SK-N-SH (cell line): ENCODE measurements around the gene PSME4.

ENCODE experiments used
- EP300 ChIP-seq, 2 experiments: IDR thresholded peaks; 2 replicates each; pipeline versions ENCODE4 v1.4.0 to v1.6.1; 2012; ENCODE audit warnings: borderline replicate concordance in 1 of 2, low read depth in 1 of 2, low read length in 1 of 2
- FOXJ3 ChIP-seq: sonication (generic); formaldehyde crosslinking; IDR thresholded peaks from 2 replicates; pipeline ENCODE4 v1.5.1; 2020; ENCODE audit warnings: mild to moderate bottlenecking, missing genetic modification reagents
- JUND ChIP-seq: IDR thresholded peaks from 2 replicates; pipeline ENCODE4 v1.4.0; 2012
- RAD21 ChIP-seq: IDR thresholded peaks from 2 replicates; pipeline ENCODE4 v1.6.1; 2012; ENCODE audit warnings: mild to moderate bottlenecking, low read length
- SMC3 ChIP-seq: IDR thresholded peaks from 2 replicates; pipeline ENCODE4 v1.6.1; 2012; ENCODE audit warnings: low read depth, low read length, improper control_type of control experiment
- TF ChIP-seq, protein P1 (sequence below): fragments of 200-600 bp; sonication (generic); IDR thresholded peaks from 2 replicates; pipeline ENCODE4 v1.6.1; 2017; ENCODE audit warnings: antibody characterized with exemption, mild to moderate bottlenecking, moderate library complexity
- TF ChIP-seq, protein P2 (sequence below): IDR thresholded peaks from 2 replicates; pipeline ENCODE4 v1.6.1; 2012; ENCODE audit warnings: mild to moderate bottlenecking, low read depth, low read length, moderate library complexity
- TF ChIP-seq, protein P3 (sequence below): IDR thresholded peaks from 2 replicates; pipeline ENCODE4 v1.4.0; 2012; ENCODE audit warnings: low read depth, borderline replicate concordance
- TF ChIP-seq, protein P4 (sequence below): IDR thresholded peaks from 2 replicates; pipeline ENCODE4 v1.4.0; 2012; ENCODE audit warnings: low read depth

- TF ChIP-seq EP300 (IDR thresholded peaks at IDR 0.05; ENCODE audit: borderline replicate concordance in 1 of 2, low read depth in 1 of 2, low read length in 1 of 2) (no peak), JUND (no peak), SMC3 (no peak), FOXJ3 (CRISPR knock-in tag) (no peak), RAD21 (no peak)
- TF ChIP-seq, protein P1, sequence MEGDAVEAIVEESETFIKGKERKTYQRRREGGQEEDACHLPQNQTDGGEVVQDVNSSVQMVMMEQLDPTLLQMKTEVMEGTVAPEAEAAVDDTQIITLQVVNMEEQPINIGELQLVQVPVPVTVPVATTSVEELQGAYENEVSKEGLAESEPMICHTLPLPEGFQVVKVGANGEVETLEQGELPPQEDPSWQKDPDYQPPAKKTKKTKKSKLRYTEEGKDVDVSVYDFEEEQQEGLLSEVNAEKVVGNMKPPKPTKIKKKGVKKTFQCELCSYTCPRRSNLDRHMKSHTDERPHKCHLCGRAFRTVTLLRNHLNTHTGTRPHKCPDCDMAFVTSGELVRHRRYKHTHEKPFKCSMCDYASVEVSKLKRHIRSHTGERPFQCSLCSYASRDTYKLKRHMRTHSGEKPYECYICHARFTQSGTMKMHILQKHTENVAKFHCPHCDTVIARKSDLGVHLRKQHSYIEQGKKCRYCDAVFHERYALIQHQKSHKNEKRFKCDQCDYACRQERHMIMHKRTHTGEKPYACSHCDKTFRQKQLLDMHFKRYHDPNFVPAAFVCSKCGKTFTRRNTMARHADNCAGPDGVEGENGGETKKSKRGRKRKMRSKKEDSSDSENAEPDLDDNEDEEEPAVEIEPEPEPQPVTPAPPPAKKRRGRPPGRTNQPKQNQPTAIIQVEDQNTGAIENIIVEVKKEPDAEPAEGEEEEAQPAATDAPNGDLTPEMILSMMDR = no peak
- TF ChIP-seq, protein P2, sequence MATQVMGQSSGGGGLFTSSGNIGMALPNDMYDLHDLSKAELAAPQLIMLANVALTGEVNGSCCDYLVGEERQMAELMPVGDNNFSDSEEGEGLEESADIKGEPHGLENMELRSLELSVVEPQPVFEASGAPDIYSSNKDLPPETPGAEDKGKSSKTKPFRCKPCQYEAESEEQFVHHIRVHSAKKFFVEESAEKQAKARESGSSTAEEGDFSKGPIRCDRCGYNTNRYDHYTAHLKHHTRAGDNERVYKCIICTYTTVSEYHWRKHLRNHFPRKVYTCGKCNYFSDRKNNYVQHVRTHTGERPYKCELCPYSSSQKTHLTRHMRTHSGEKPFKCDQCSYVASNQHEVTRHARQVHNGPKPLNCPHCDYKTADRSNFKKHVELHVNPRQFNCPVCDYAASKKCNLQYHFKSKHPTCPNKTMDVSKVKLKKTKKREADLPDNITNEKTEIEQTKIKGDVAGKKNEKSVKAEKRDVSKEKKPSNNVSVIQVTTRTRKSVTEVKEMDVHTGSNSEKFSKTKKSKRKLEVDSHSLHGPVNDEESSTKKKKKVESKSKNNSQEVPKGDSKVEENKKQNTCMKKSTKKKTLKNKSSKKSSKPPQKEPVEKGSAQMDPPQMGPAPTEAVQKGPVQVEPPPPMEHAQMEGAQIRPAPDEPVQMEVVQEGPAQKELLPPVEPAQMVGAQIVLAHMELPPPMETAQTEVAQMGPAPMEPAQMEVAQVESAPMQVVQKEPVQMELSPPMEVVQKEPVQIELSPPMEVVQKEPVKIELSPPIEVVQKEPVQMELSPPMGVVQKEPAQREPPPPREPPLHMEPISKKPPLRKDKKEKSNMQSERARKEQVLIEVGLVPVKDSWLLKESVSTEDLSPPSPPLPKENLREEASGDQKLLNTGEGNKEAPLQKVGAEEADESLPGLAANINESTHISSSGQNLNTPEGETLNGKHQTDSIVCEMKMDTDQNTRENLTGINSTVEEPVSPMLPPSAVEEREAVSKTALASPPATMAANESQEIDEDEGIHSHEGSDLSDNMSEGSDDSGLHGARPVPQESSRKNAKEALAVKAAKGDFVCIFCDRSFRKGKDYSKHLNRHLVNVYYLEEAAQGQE = no peak
- TF ChIP-seq, protein P3, sequence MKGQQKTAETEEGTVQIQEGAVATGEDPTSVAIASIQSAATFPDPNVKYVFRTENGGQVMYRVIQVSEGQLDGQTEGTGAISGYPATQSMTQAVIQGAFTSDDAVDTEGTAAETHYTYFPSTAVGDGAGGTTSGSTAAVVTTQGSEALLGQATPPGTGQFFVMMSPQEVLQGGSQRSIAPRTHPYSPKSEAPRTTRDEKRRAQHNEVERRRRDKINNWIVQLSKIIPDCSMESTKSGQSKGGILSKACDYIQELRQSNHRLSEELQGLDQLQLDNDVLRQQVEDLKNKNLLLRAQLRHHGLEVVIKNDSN = no peak
- TF ChIP-seq, protein P4, sequence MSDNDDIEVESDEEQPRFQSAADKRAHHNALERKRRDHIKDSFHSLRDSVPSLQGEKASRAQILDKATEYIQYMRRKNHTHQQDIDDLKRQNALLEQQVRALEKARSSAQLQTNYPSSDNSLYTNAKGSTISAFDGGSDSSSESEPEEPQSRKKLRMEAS = no peak
These were observed 18.5 kb upstream of the PSME4 start for GRCh38 chr2:53989210-53989862.
